Measurements from ENCODE around the gene ZNF124.
"Not testable (repeated sequence)": the region's sequence is repeated elsewhere in the genome, so short reads cannot be mapped to it uniquely, and the experiment has no call there.

ZNF124 gene

GRCh38 chr1:247172996-247173395 is 1.2 kb upstream of the ZNF124 start:
- no peak for DNase-seq (ENCODE audit: low read depth, low spot score)

- not testable (repeated sequence) for DNase-seq (ENCODE audit: low read depth, low spot score)
Measured at GRCh38 chr1:247171443-247171842, 377 bp downstream of the ZNF124 start.

- DNase-seq (ENCODE audit: low read depth, low spot score) = no peak
Measured at GRCh38 chr1:247165674-247166073, 6.1 kb downstream of the ZNF124 start.

GRCh38 chr1:247164694-247165093 is 7.1 kb downstream of the ZNF124 start:
- DNase-seq (ENCODE audit: low read depth, low spot score) = no peak

- no peak for DNase-seq (ENCODE audit: low read depth, low spot score)
Measured at GRCh38 chr1:247156787-247157232, 15.0 kb downstream of the ZNF124 start.

GRCh38 chr1:247147781-247148180 is 24.0 kb downstream of the ZNF124 start:
- no peak for DNase-seq (ENCODE audit: low read depth, low spot score)

- DNase-seq (ENCODE audit: low read depth, low spot score) = not testable (repeated sequence)
Measured at GRCh38 chr1:247147120-247147519, 24.7 kb downstream of the ZNF124 start.

- no peak for DNase-seq (ENCODE audit: low read depth, low spot score)
Measured at GRCh38 chr1:247146671-247147070, 25.1 kb downstream of the ZNF124 start.

GRCh38 chr1:247145279-247145678 is 26.5 kb downstream of the ZNF124 start:
- no peak for DNase-seq (ENCODE audit: low read depth, low spot score)

- DNase-seq (ENCODE audit: low read depth, low spot score) = not testable (repeated sequence)
Measured at GRCh38 chr1:247139557-247139956, 32.3 kb downstream of the ZNF124 start.

- DNase-seq (ENCODE audit: low read depth, low spot score) = no peak
Measured at GRCh38 chr1:247131236-247131635, 40.6 kb downstream of the ZNF124 start.

- not testable (repeated sequence) for DNase-seq (ENCODE audit: low read depth, low spot score)
Measured at GRCh38 chr1:247127519-247128282, 44.1 kb downstream of the ZNF124 start.

GRCh38 chr1:247126601-247127000 is 45.2 kb downstream of the ZNF124 start:
- DNase-seq (ENCODE audit: low read depth, low spot score) = not testable (repeated sequence)

- not testable (repeated sequence) for DNase-seq (ENCODE audit: low read depth, low spot score)
Measured at GRCh38 chr1:247126166-247126565, 45.7 kb downstream of the ZNF124 start.

GRCh38 chr1:247121382-247121781 is 50.4 kb downstream of the ZNF124 start:
- no peak for DNase-seq (ENCODE audit: low read depth, low spot score)

GRCh38 chr1:247120408-247120668 is 51.5 kb downstream of the ZNF124 start:
- not testable (repeated sequence) for DNase-seq (ENCODE audit: low read depth, low spot score)

- no peak for DNase-seq (ENCODE audit: low read depth, low spot score)
Measured at GRCh38 chr1:247119600-247120407, 52.0 kb downstream of the ZNF124 start.

- no peak for DNase-seq (ENCODE audit: low read depth, low spot score)
Measured at GRCh38 chr1:247118946-247119446, 52.8 kb downstream of the ZNF124 start.

GRCh38 chr1:247115545-247115944 is 56.3 kb downstream of the ZNF124 start:
- DNase-seq (ENCODE audit: low read depth, low spot score) = no peak

GRCh38 chr1:247115141-247115510 is 56.7 kb downstream of the ZNF124 start:
- no peak for DNase-seq (ENCODE audit: low read depth, low spot score)

GRCh38 chr1:247114351-247115140 is 57.3 kb downstream of the ZNF124 start:
- DNase-seq (ENCODE audit: low read depth, low spot score) = no peak

GRCh38 chr1:247113733-247114271 is 58.0 kb downstream of the ZNF124 start:
- no peak for DNase-seq (ENCODE audit: low read depth, low spot score)
